Measurements from ENCODE around the gene PDZK1. TPM values are rescaled to one million over a fixed set of nuclear protein-coding genes. Genes with fewer than 3 reads are reported as not detected.
"Not testable (repeated sequence)": the region's sequence is repeated elsewhere in the genome, so short reads cannot be mapped to it uniquely, and the experiment has no call there.

Gene PDZK1
- total and polyA plus RNA-seq, 9 donors: 0.21 to 13.4 (median 0.83) TPM; not detected in 2

DNA sequence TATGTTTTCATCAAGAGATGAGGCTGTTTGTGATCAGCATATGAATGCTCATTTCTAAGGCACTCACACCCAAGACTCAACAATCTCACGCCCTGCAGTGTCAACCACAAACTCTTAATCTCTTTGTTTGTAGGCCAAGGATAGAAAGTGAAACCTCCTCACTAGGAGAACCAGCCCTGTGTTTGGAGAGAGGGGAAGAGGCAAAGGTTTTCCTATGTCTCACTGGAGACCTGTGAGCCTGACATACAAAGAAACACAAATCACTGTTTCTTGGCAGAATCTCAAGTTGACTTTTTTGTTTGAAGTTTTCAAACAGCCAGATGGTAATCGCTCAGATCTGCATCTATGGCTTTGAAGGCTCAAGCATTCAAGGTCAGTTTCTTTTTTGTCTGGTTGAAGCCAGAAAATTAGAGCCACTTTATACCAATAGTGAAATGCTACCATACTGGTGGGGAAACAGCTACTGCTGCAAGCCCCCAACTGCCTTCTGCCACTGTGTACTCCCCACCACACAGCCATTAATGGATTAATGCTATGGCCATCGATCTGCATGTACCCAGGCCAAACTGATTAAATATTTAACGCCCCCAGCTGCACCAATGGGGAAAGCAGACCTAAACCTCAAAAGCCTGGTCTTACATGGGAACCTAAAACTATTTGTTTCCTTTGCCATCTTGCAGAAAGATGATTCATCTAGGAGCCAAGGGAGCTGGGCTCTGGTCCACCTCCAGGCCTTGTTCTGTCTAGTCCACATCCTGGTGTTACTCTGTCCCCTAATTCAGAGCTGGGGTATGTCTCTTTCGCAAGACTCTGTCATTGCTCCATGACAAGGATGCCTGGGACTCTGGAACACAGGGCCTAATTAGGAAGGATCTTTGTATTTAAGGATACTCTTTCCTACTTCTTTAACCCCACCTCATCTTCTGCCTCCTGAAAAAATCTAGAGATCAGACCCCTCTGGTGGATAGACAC is 16.3 kb downstream of the PDZK1 start:
- intact Hi-C loops (cut with DNase I): no loop called here
- H3K27ac ChIP-seq: no peak overlapping the region
- no peaks in the 10 kb centered on the region for H3K4me1 ChIP-seq (ENCODE audit: insufficient read depth)
- no peak for DNase-seq
- H3K9me3 ChIP-seq: no peaks in the 10 kb centered on the region
- no peak overlapping the region for H3K4me3 ChIP-seq
- 53 to 61% (median 57%) methylated on average over 5 of the region's 5 CpGs for WGBS, 3 donors
- H3K36me3 ChIP-seq: no peaks in the 10 kb centered on the region
- no peaks in the 10 kb centered on the region for H3K27me3 ChIP-seq
- TF ChIP-seq, protein P1, sequence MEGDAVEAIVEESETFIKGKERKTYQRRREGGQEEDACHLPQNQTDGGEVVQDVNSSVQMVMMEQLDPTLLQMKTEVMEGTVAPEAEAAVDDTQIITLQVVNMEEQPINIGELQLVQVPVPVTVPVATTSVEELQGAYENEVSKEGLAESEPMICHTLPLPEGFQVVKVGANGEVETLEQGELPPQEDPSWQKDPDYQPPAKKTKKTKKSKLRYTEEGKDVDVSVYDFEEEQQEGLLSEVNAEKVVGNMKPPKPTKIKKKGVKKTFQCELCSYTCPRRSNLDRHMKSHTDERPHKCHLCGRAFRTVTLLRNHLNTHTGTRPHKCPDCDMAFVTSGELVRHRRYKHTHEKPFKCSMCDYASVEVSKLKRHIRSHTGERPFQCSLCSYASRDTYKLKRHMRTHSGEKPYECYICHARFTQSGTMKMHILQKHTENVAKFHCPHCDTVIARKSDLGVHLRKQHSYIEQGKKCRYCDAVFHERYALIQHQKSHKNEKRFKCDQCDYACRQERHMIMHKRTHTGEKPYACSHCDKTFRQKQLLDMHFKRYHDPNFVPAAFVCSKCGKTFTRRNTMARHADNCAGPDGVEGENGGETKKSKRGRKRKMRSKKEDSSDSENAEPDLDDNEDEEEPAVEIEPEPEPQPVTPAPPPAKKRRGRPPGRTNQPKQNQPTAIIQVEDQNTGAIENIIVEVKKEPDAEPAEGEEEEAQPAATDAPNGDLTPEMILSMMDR (IDR thresholded peaks at IDR 0.05): no peak
- TF ChIP-seq EP300 (IDR thresholded peaks at IDR 0.05) (no peak), POLR2A (IDR thresholded peaks at IDR 0.05) (no peak)

DNA sequence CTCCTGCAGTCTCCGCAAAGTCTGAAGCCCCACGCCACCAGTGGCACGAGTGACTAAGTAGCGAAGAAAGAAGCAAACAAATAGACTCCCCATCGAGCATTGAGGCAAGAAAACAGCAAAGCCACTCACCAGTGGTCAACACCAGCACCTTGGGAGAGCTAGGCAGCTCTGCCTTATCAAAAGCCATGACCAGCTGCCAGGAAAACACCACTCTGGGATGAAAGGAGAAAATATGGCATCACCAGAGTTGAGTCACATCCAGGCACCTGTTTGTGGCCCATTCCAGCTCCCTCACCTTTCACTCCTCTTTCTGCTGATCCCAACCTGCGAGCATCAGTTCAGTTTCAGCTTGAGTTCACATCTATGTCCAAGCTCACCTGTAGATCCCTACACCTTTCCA is 17.2 kb downstream of the PDZK1 start:
- no peak overlapping the region for H3K27ac ChIP-seq
- no peak for DNase-seq
- WGBS, 3 donors: 90 to 97% (median 93%) methylated on average over 6 of the region's 6 CpGs

DNA sequence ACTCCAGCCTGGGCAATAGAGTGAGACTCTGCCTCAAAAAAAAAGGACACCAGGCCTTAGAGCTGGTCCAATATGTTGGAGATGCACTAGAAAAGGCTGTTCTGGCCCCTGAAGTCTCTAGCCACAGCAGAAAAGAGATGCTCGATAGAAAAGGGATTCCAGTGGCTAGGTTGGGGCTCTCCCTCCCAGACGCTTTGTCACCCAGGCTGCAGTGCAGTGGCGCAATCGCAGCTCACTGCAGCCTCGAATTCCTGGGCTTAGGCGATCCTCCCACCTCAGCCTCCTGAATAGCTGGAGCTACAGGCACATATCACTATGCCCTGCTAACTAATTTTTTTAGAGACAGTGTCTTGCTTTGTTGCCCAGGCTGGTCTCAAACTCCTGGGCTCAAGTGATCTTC is 18.2 kb downstream of the PDZK1 start:
- WGBS, 3 donors: 92 to 97% (median 93%) methylated on average over 6 of the region's 6 CpGs
- no peaks in the 10 kb centered on the region for H3K9me3 ChIP-seq
- no peak overlapping the region for H3K27ac ChIP-seq
- H3K36me3 ChIP-seq: no peaks in the 10 kb centered on the region
- no peak for DNase-seq
- H3K27me3 ChIP-seq: no peaks in the 10 kb centered on the region
- no peaks in the 10 kb centered on the region for H3K4me1 ChIP-seq (ENCODE audit: insufficient read depth)
- TF ChIP-seq POLR2A (IDR thresholded peaks at IDR 0.05) (no peak), EP300 (IDR thresholded peaks at IDR 0.05) (no peak)
- TF ChIP-seq, protein P1 (IDR thresholded peaks at IDR 0.05): no peak
- intact Hi-C loops (cut with DNase I): no loop called here
- no peak overlapping the region for H3K4me3 ChIP-seq

More for the DNA sequence above, 17.2 kb downstream of the PDZK1 start:
- Histone ChIP-seq H3K9me3 (no peaks in the 10 kb centered on the region), H3K36me3 (no peaks in the 10 kb centered on the region), H3K4me3 (no peak overlapping the region), H3K27me3 (no peaks in the 10 kb centered on the region), H3K4me1 (ENCODE audit: insufficient read depth) (no peaks in the 10 kb centered on the region)
- TF ChIP-seq, protein P1 (IDR thresholded peaks at IDR 0.05): no peak
- TF ChIP-seq POLR2A (IDR thresholded peaks at IDR 0.05): no peak
- TF ChIP-seq EP300 (IDR thresholded peaks at IDR 0.05): no peak
- intact Hi-C loops (cut with DNase I): no loop called here

DNA sequence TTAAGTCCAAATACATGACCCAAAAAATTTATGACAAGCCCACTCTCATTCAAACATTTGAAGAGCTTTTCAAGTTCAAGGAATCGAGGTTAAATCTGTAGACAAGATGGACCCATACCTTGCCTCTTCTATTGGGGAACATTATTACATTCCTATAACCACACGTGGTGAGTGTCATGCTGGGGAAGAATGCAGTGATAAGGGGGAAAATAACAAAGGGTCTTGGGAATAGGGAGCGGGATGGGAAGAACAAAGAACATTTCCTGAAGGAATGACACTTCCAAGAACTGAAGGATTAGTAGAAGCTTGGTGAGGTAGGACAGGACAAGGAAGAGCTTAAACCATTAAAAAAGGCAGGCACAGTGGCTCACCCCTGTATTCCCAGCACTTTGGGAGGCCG is 18.8 kb downstream of the PDZK1 start:
- Histone ChIP-seq H3K36me3 (no peaks in the 10 kb centered on the region), H3K9me3 (no peaks in the 10 kb centered on the region), H3K4me1 (ENCODE audit: insufficient read depth) (no peaks in the 10 kb centered on the region), H3K27ac (no peak overlapping the region), H3K4me3 (no peak overlapping the region), H3K27me3 (no peaks in the 10 kb centered on the region)
- intact Hi-C loops (cut with DNase I): no loop called here
- no peak for DNase-seq
- TF ChIP-seq POLR2A (IDR thresholded peaks at IDR 0.05) (no peak), EP300 (IDR thresholded peaks at IDR 0.05) (no peak)
- TF ChIP-seq, protein P1 (IDR thresholded peaks at IDR 0.05): no peak
- 62 to 75% (median 70%) methylated on average over 4 of the region's 4 CpGs for WGBS, 3 donors

DNA sequence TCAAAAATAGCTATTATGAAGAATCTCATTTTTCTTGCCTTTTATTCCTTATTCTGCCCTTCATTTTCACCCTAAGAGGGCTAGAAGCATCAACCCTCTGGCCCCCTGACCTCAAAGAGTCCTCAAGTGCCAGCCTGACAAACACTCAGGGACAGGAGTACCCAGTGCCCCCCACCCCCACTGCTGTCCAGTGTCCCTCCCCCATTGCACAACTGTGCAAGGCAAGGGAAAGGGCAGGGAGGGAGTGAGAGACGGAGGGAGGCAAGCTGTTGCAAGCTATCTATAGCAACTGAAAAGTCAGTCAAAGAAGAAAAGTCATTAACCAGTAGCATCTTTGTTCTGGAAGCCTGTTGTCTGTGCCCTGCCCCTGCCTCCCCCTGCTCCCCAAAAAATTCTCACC is 21.1 kb downstream of the PDZK1 start:
- H3K27ac ChIP-seq; H3K9me3 ChIP-seq; H3K27me3 ChIP-seq; DNase-seq; H3K4me1 ChIP-seq (ENCODE audit: insufficient read depth); H3K36me3 ChIP-seq; intact Hi-C loops (cut with DNase I); H3K4me3 ChIP-seq: not testable (repeated sequence)
- WGBS, 3 donors: 79 to 100% (median 89%) methylated on average over 1 of the region's 1 CpG

DNA sequence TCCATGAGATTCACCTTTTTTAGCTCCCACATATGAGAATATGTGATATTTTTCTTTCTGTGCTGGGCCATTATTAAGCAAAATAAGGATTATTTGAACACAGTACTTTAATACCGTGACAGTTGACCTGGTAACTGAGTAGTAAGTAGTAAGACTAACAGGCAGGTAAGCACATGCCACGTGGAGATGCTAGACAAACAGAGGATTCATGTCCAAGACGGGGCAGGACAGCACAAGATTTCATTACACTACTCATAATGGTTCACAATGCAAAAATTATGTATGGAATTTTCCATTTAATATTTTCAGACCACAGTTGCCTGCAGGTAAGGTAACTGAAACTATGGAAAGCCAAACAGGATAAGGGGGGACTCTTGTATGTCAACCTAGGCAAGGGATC is 22.3 kb downstream of the PDZK1 start:
- H3K4me3 ChIP-seq; H3K36me3 ChIP-seq; H3K27me3 ChIP-seq; H3K9me3 ChIP-seq; H3K4me1 ChIP-seq (ENCODE audit: insufficient read depth); DNase-seq; H3K27ac ChIP-seq; intact Hi-C loops (cut with DNase I): not testable (repeated sequence)
- WGBS, 3 donors: 93% methylated on average over 2 of the region's 3 CpGs; no CpG with 5 or more reads in 2 of the 3 donors

DNA sequence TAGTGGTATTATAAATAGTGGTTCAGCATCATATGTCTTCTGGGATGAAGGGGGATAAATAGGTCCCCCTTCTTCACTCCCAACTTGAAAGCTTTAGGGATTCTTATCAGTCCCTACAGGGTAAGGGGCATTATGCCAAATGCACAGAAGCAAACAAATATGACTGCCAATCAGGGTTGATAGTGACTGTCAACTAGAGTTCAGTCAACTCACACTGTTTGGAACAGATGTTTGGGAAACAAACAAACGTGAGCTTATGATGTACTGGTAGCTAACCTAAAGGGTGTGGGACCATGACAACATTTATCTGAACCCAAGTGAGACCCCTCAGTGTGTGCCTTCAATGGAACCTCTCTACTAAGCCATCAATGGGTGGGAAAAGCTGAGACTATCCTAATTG is 34.0 kb downstream of the PDZK1 start:
- H3K4me3 ChIP-seq; DNase-seq; H3K9me3 ChIP-seq; H3K4me1 ChIP-seq (ENCODE audit: insufficient read depth); intact Hi-C loops (cut with DNase I); H3K27me3 ChIP-seq; H3K36me3 ChIP-seq; H3K27ac ChIP-seq: not testable (repeated sequence)
- WGBS, 3 donors: no CpG with 5 or more reads among the region's 1 CpG

Data from ovary (tissue), 9 donors.